ENCODE measurements around the gene PPL.
"Not testable (repeated sequence)": the region's sequence is repeated elsewhere in the genome, so short reads cannot be mapped to it uniquely, and the experiment has no call there.

The PPL gene

GRCh38 chr16:4909825-4910224, 27.1 kb downstream of the PPL start:
- no peak for DNase-seq (ENCODE audit: low read depth in 3 of 3, low spot score in 1 of 3)

- no peak for DNase-seq (ENCODE audit: low read depth in 3 of 3, low spot score in 1 of 3)
These were observed 28.0 kb downstream of the PPL start for GRCh38 chr16:4908854-4909401.

GRCh38 chr16:4904942-4905615, 31.9 kb downstream of the PPL start:
- DNase-seq (ENCODE audit: low read depth in 3 of 3, low spot score in 1 of 3): no peak

- no peak for DNase-seq (ENCODE audit: low read depth in 3 of 3, low spot score in 1 of 3)
These were observed 32.6 kb downstream of the PPL start for GRCh38 chr16:4904108-4904941.

GRCh38 chr16:4902038-4902437, 34.9 kb downstream of the PPL start:
- no peak for DNase-seq (ENCODE audit: low read depth in 3 of 3, low spot score in 1 of 3)

- DNase-seq (ENCODE audit: low read depth in 3 of 3, low spot score in 1 of 3): no peak
These were observed 36.2 kb downstream of the PPL start for GRCh38 chr16:4900750-4901149.

GRCh38 chr16:4900036-4900435, 36.9 kb downstream of the PPL start:
- DNase-seq (ENCODE audit: low read depth in 3 of 3, low spot score in 1 of 3): no peak

GRCh38 chr16:4899474-4899846, 37.5 kb downstream of the PPL start:
- DNase-seq (ENCODE audit: low read depth in 3 of 3, low spot score in 1 of 3): no peak

- no peak for DNase-seq (ENCODE audit: low read depth in 3 of 3, low spot score in 1 of 3)
These were observed 38.0 kb downstream of the PPL start for GRCh38 chr16:4898811-4899473.

GRCh38 chr16:4897328-4897727, 39.6 kb downstream of the PPL start:
- no peak for DNase-seq (ENCODE audit: low read depth in 3 of 3, low spot score in 1 of 3)

GRCh38 chr16:4896761-4897160, 40.2 kb downstream of the PPL start:
- not testable (repeated sequence) for DNase-seq (ENCODE audit: low read depth in 3 of 3, low spot score in 1 of 3)

GRCh38 chr16:4895366-4895765, 41.6 kb downstream of the PPL start:
- no peak for DNase-seq (ENCODE audit: low read depth in 3 of 3, low spot score in 1 of 3)

GRCh38 chr16:4894276-4895150, 42.4 kb downstream of the PPL start:
- DNase-seq (ENCODE audit: low read depth in 3 of 3, low spot score in 1 of 3): no peak

- no peak for DNase-seq (ENCODE audit: low read depth in 3 of 3, low spot score in 1 of 3)
These were observed 43.7 kb downstream of the PPL start for GRCh38 chr16:4893103-4893862.

- DNase-seq (ENCODE audit: low read depth in 3 of 3, low spot score in 1 of 3): no peak
These were observed 44.4 kb downstream of the PPL start for GRCh38 chr16:4892361-4893102.

- DNase-seq (ENCODE audit: low read depth in 3 of 3, low spot score in 1 of 3): no peak
These were observed 45.1 kb downstream of the PPL start for GRCh38 chr16:4891886-4892216.

GRCh38 chr16:4891097-4891885, 45.7 kb downstream of the PPL start:
- no peak for DNase-seq (ENCODE audit: low read depth in 3 of 3, low spot score in 1 of 3)

GRCh38 chr16:4890686-4891085, 46.3 kb downstream of the PPL start:
- no peak for DNase-seq (ENCODE audit: low read depth in 3 of 3, low spot score in 1 of 3)

- DNase-seq (ENCODE audit: low read depth in 3 of 3, low spot score in 1 of 3): no peak
These were observed 46.9 kb downstream of the PPL start for GRCh38 chr16:4890026-4890425.
